Esophagus muscularis mucosa (tissue), 4 donors: ENCODE results near the gene NLK. TPM values are rescaled to one million over a fixed set of nuclear protein-coding genes. Genes with fewer than 3 reads are reported as not detected.

Experiments used
- DNase-seq: peaks from one replicate; pipeline ENCODE4 v3.0.0-alpha.2; 2017; ENCODE audit errors: extremely low spot score
- H3K27ac ChIP-seq, 4 donors: fragments of 200-600 bp; sonication (generic); replicated peaks in 1 of 4; 1 replicate in 3 of 4; 2 replicates in 1 of 4; pipeline ENCODE4 v1.5.1; 2016 to 2019; ENCODE audit warnings: mild to moderate bottlenecking in 1 of 4
- H3K27me3 ChIP-seq, 4 donors: fragments of 200-600 bp; sonication (generic); one replicate each; pipeline versions ENCODE4 v1.5.1 to v1.6.0; 2016 to 2019
- H3K36me3 ChIP-seq, 4 donors: fragments of 200-600 bp; sonication (generic); one replicate each; pipeline ENCODE4 v1.5.1; 2016 to 2019
- H3K4me1 ChIP-seq, 4 donors: fragments of 200-600 bp; sonication (generic); one replicate each; pipeline ENCODE4 v1.5.1; 2016 to 2019
- H3K4me3 ChIP-seq, 4 donors: fragments of 200-600 bp; sonication (generic); 1 replicate in 2 of 4; 2 replicates in 2 of 4; pipeline ENCODE4 v1.5.1; 2016 to 2019; ENCODE audit warnings: mild to moderate bottlenecking in 4 of 4, moderate library complexity in 1 of 4
- H3K9me3 ChIP-seq, 4 donors: fragments of 200-600 bp; sonication (generic); 1 replicate in 3 of 4; 2 replicates in 1 of 4; pipeline ENCODE4 v1.5.1; 2016 to 2019
- EP300 ChIP-seq: sonication (generic); formaldehyde crosslinking; IDR thresholded peaks from one replicate; pipeline ENCODE4 v1.6.1; 2017; ENCODE audit warnings: antibody characterized with exemption
- POLR2A ChIP-seq: fragments of 450-650 bp; IDR thresholded peaks from one replicate; pipeline ENCODE4 v1.6.1; 2017; ENCODE audit warnings: antibody characterized with exemption, moderate library complexity, mild to moderate bottlenecking, low read depth
- POLR2AphosphoS5 ChIP-seq, 2 donors: sonication (generic); formaldehyde crosslinking; IDR thresholded peaks; one replicate each; pipeline ENCODE4 v1.6.1; 2017; ENCODE audit warnings: antibody characterized with exemption in 2 of 2
- WGBS: methylation state at CpG from one replicate; pipeline ENCODE4 v1.1.5; 2018; 5-methylcytosine and 5-hydroxymethylcytosine counted together
- intact Hi-C: fragments of 100-400 bp; cut with DNase I; formaldehyde crosslinking; loops from one replicate; pipeline ENCODE4 v1.15.1; 2023
- total RNA-seq, 4 donors: library from RNA; depleted of rRNA; stranded (reverse); fragments of >200 nt; gene quantifications; one replicate each; pipeline versions ENCODE4 v1.1.0 to v1.2.1, GENCODE V29; 2016
- TF ChIP-seq, protein P1 (sequence below), 3 experiments: fragments of 200-600 bp in 2 of 3; fragments of 450-650 bp in 1 of 3; sonication (generic) in 2 of 3; IDR thresholded peaks; one replicate each; pipeline ENCODE4 v1.5.1; 2017 to 2019; ENCODE audit warnings: antibody characterized with exemption in 3 of 3, mild to moderate bottlenecking in 2 of 3, moderate library complexity in 1 of 3

Gene NLK
- total RNA-seq, 4 donors from 2014 or later, result 10.1 to 16.2 (median 12.6) TPM

DNA sequence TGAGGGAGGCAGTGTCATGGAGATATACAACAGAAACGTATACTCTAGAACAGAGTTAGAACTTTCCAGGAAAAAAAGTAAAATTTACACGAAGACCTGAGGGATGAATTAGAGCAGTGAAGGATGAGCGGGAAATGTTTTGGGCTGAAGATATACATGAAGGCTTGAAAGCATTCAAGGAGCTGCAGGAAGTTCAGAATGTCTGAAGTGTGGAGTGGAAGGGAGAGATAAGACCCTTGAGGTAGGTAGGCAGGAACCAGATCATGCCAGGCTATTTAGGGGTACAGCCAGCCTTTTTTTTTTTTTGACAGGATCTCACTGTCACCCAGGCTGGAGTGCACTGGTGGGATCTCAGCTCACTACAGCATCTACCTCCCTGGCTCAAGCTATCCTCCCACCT, 3.2 kb upstream of the NLK start:
- no peak for TF ChIP-seq EP300
- TF ChIP-seq, protein P1, sequence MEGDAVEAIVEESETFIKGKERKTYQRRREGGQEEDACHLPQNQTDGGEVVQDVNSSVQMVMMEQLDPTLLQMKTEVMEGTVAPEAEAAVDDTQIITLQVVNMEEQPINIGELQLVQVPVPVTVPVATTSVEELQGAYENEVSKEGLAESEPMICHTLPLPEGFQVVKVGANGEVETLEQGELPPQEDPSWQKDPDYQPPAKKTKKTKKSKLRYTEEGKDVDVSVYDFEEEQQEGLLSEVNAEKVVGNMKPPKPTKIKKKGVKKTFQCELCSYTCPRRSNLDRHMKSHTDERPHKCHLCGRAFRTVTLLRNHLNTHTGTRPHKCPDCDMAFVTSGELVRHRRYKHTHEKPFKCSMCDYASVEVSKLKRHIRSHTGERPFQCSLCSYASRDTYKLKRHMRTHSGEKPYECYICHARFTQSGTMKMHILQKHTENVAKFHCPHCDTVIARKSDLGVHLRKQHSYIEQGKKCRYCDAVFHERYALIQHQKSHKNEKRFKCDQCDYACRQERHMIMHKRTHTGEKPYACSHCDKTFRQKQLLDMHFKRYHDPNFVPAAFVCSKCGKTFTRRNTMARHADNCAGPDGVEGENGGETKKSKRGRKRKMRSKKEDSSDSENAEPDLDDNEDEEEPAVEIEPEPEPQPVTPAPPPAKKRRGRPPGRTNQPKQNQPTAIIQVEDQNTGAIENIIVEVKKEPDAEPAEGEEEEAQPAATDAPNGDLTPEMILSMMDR (IDR thresholded peaks at IDR 0.05), result no peak
- TF ChIP-seq POLR2AphosphoS5 (IDR thresholded peaks at IDR 0.05), result no peak
- no peak for TF ChIP-seq POLR2A
- Histone ChIP-seq H3K4me1 (peaks cover 20 to 29% (median 25%) of the 10 kb centered on the region in 4 donors), H3K27ac (no peak overlapping the region), H3K27me3 (no peaks in the 10 kb centered on the region), H3K4me3 (no peak overlapping the region), H3K36me3 (no peaks in the 10 kb centered on the region), H3K9me3 (no peaks in the 10 kb centered on the region)
- intact Hi-C loops, result no loop called here
- 55% methylated on average over 3 of the region's 3 CpGs for WGBS
- no peak for DNase-seq

DNA sequence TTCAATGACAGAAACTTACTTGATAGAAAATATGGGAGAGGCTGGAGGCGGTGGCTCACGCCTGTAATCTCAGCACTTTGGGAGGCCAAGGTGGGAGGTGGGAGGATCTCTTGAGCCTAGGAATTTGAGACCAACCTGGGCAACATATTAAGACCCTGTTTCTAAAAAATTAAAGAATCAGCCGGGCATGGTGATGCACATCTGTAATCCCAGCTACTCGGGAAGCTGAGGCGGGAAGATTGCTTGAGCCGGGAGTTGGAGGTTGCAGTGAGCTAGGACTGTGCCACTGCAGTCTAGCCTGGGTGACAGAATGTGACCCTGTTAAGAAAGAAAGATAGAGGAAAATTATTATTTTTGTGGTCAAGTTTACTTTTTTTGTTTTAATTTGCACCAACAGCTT, 2.1 kb upstream of the NLK start:
- H3K27ac ChIP-seq, result peak overlapping the region; percentile 36 to 95 (median 92)
- H3K4me1 ChIP-seq, result peaks cover 31 to 40% (median 36%) of the 10 kb centered on the region in 4 donors
- no peaks in the 10 kb centered on the region for H3K9me3 ChIP-seq
- TF ChIP-seq, protein P1 (IDR thresholded peaks at IDR 0.05), result no peak
- TF ChIP-seq POLR2A, result no peak
- no peak for TF ChIP-seq POLR2AphosphoS5 (IDR thresholded peaks at IDR 0.05)
- TF ChIP-seq EP300, result no peak
- H3K27me3 ChIP-seq, result no peaks in the 10 kb centered on the region
- H3K4me3 ChIP-seq, result peak overlapping the region; percentile 79 to 98 (median 91)
- WGBS, result 87% methylated on average over 6 of the region's 6 CpGs
- no peaks in the 10 kb centered on the region for H3K36me3 ChIP-seq
- intact Hi-C loops, result loop anchor here (10.0 kb wide), 2 partner anchors 146 to 294 kb away; partner anchors contain the start of genes IFT20, LYRM9 and TNFAIP1
- no peak for DNase-seq

DNA sequence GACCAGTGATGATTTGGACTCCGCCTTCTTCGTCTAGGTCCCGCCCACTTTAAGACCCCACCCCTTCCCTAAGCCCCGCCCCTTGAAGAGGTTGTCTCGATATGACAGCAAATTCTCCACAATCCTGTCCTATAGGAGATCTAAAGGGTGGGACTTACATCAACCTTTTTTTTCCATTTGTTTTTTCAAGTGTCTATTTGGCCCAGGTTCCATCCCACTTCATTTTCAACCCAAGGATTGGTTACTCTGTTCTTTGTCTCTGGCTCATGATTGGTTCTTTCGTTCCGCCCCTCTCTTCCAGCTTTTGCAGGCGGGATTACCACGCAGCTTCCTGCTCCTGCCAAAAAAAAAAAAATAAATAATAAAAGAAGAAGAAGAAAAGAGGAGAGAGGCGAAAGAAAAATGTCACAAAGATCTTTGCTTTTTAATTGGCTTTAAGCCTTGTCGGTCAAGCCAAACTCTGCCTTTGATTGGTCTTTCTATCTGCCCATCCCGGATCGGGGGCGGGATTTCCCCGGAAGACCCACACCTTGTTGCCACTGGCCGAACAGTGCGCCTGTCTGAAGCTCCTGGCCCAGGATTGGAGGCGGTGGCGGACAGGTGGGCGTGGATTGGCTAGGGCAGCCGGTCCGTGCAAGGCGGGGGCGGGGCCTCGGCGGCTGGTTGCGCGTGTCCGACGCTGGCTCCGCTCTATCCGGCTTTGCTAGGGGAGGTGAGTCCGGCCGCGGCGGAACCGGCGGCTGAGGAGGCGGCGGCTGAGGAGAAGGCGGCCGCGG, 1.2 kb upstream of the NLK start:
- Histone ChIP-seq H3K4me3 (peak overlapping the region; percentile 79 to 98 (median 91)), H3K27ac (peak overlapping the region; percentile 90 to 95 (median 92)), H3K36me3 (no peaks in the 10 kb centered on the region), H3K9me3 (no peaks in the 10 kb centered on the region), H3K4me1 (peaks cover 37 to 48% (median 43%) of the 10 kb centered on the region in 4 donors), H3K27me3 (no peaks in the 10 kb centered on the region)
- intact Hi-C loops, result loop anchor here (10.0 kb wide), 2 partner anchors 146 to 294 kb away; partner anchors contain the start of genes IFT20, LYRM9 and TNFAIP1
- peak; percentile 87 to 93 for TF ChIP-seq POLR2AphosphoS5 (IDR thresholded peaks at IDR 0.05)
- TF ChIP-seq, protein P1 (IDR thresholded peaks at IDR 0.05), result no peak
- 1% methylated on average over 18 of the region's 43 CpGs for WGBS
- DNase-seq, result peak; percentile 100

DNA sequence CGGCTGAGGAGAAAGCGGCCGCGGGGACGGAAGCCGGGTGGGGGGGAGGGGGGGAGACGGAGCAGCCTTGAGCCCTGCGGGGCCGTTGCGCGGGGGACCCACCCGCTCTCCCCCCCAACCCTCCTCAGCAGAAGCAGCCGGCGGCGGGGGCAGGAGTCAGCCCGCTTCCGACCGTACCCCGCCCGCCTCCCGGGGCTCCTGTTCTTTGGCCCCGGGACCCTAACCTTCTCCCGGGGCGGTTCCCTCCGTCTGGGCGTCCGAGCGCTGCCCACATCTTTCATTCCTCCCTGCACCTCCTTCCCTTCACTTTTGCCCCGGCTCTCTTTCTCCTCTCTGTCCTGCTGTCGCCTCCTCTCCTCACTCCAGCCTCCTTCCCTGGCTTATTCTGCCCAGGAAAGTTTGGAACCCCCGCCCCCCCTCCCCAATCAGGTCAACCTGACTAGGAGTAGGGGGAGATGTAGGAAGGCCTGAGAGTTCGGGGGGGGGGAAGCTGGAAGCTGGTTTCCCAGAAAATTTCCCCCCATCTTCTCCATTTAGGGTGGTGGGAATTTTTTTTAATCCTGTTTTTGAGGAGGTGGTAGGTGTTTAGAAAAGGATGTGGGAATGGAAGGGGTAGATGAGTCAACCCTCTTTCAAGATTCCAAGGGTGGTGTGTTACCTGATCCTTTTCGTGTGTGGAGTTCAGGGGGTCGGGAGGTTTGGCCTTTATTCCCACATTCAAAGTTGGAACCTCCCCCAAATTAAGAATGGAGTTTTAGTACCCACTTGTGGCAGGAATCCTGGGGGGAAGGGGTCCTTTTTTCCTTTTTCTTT, 427 bp upstream of the NLK start:
- no peak for TF ChIP-seq EP300
- no peak for TF ChIP-seq POLR2A
- TF ChIP-seq POLR2AphosphoS5 (IDR thresholded peaks at IDR 0.05), result no peak
- TF ChIP-seq, protein P1 (IDR thresholded peaks at IDR 0.05), result no peak
- Histone ChIP-seq H3K9me3 (no peaks in the 10 kb centered on the region), H3K27me3 (no peaks in the 10 kb centered on the region), H3K27ac (peak overlapping the region; percentile 90 to 95 (median 92)), H3K4me3 (peak overlapping the region; percentile 79 to 98 (median 91)), H3K4me1 (peaks cover 40 to 55% (median 47%) of the 10 kb centered on the region in 4 donors), H3K36me3 (no peaks in the 10 kb centered on the region)
- intact Hi-C loops, result loop anchor here (10.0 kb wide), 2 partner anchors 147 to 293 kb away; partner anchors contain the start of genes IFT20, LYRM9 and TNFAIP1
- WGBS, result 3% methylated on average over 24 of the region's 34 CpGs
- DNase-seq, result no peak
